Activated naive CD8-positive, alpha-beta T cell treated with anti-CD3 and anti-CD28 coated beads for 36 hours (primary cell): Measurements from ENCODE around the gene TRPC4AP. TPM values are rescaled to one million over a fixed set of nuclear protein-coding genes. Genes with fewer than 3 reads are reported as not detected.

Experiments used
- DNase-seq: peaks from one replicate; pipeline ENCODE4 v3.0.0; 2021
- H3K27ac Mint-ChIP-seq: one replicate; pipeline ENCODE4 v1.8.0; 2022; ENCODE audit warnings: mild to moderate bottlenecking, moderate library complexity, mixed read lengths
- H3K27me3 Mint-ChIP-seq: one replicate; pipeline ENCODE4 v1.8.0; 2022; ENCODE audit warnings: mild to moderate bottlenecking, mixed read lengths
- H3K36me3 Mint-ChIP-seq: one replicate; pipeline ENCODE4 v1.8.0; 2021; ENCODE audit warnings: mild to moderate bottlenecking, mixed read lengths
- H3K4me1 Mint-ChIP-seq: one replicate; pipeline ENCODE4 v1.8.0; 2021; ENCODE audit warnings: mixed read lengths
- H3K4me3 Mint-ChIP-seq: one replicate; pipeline ENCODE4 v1.8.0; 2022; ENCODE audit warnings: mild to moderate bottlenecking, moderate library complexity, mixed read lengths
- H3K9me3 Mint-ChIP-seq: one replicate; pipeline ENCODE4 v1.8.0; 2022; ENCODE audit warnings: mixed read lengths
- total RNA-seq, 2 experiments: library from RNA; stranded (reverse); gene quantifications; one replicate each; pipeline ENCODE4 v1.2.3, GENCODE V29; 2021

Gene TRPC4AP
- total RNA-seq, 2 experiments from 2014 or later, result 39.6 to 43.1 TPM

GRCh38 chr20:35008411-35009342 lies 83.9 kb downstream of the TRPC4AP start:
- Mint-ChIP-seq H3K9me3 (no peaks in the 10 kb centered on the region), H3K4me1 (no peaks in the 10 kb centered on the region), H3K4me3 (no peak overlapping the region), H3K27ac (no peak overlapping the region), H3K27me3 (no peaks in the 10 kb centered on the region), H3K36me3 (peaks cover 12% of the 10 kb centered on the region)
- DNase-seq, result no peak

GRCh38 chr20:35007891-35008290 lies 84.7 kb downstream of the TRPC4AP start:
- H3K9me3 Mint-ChIP-seq, result no peaks in the 10 kb centered on the region
- no peak for DNase-seq
- H3K27me3 Mint-ChIP-seq, result no peaks in the 10 kb centered on the region
- no peak overlapping the region for H3K4me3 Mint-ChIP-seq
- no peaks in the 10 kb centered on the region for H3K4me1 Mint-ChIP-seq
- no peak overlapping the region for H3K27ac Mint-ChIP-seq
- peaks cover 12% of the 10 kb centered on the region for H3K36me3 Mint-ChIP-seq

- H3K27ac Mint-ChIP-seq, result no peak overlapping the region
- peaks cover 12% of the 10 kb centered on the region for H3K36me3 Mint-ChIP-seq
Measured at GRCh38 chr20:35007413-35007812, 85.2 kb downstream of the TRPC4AP start.

GRCh38 chr20:35006531-35006971 lies 86.1 kb downstream of the TRPC4AP start:
- H3K9me3 Mint-ChIP-seq, result no peaks in the 10 kb centered on the region
- no peaks in the 10 kb centered on the region for H3K4me1 Mint-ChIP-seq
- H3K27me3 Mint-ChIP-seq, result no peaks in the 10 kb centered on the region
- H3K4me3 Mint-ChIP-seq, result no peak overlapping the region
- no peak for DNase-seq
- peaks cover 9% of the 10 kb centered on the region for H3K36me3 Mint-ChIP-seq
- H3K27ac Mint-ChIP-seq, result no peak overlapping the region

More at GRCh38 chr20:35007413-35007812, 85.2 kb downstream of the TRPC4AP start:
- Mint-ChIP-seq H3K4me1 (no peaks in the 10 kb centered on the region), H3K9me3 (no peaks in the 10 kb centered on the region), H3K27me3 (no peaks in the 10 kb centered on the region), H3K4me3 (no peak overlapping the region)
- no peak for DNase-seq

- H3K9me3 Mint-ChIP-seq, result no peaks in the 10 kb centered on the region
Measured at GRCh38 chr20:35006009-35006408, 86.6 kb downstream of the TRPC4AP start.

GRCh38 chr20:35005463-35005961 lies 87.1 kb downstream of the TRPC4AP start:
- Mint-ChIP-seq H3K36me3 (peaks cover 12% of the 10 kb centered on the region), H3K4me3 (no peak overlapping the region), H3K27me3 (no peaks in the 10 kb centered on the region), H3K9me3 (no peaks in the 10 kb centered on the region), H3K4me1 (no peaks in the 10 kb centered on the region), H3K27ac (no peak overlapping the region)
- no peak for DNase-seq

More at GRCh38 chr20:35006009-35006408, 86.6 kb downstream of the TRPC4AP start:
- H3K4me1 Mint-ChIP-seq, result no peaks in the 10 kb centered on the region
- no peaks in the 10 kb centered on the region for H3K27me3 Mint-ChIP-seq
- peaks cover 9% of the 10 kb centered on the region for H3K36me3 Mint-ChIP-seq
- DNase-seq, result no peak
- H3K27ac Mint-ChIP-seq, result no peak overlapping the region
- H3K4me3 Mint-ChIP-seq, result no peak overlapping the region

- Mint-ChIP-seq H3K4me3 (no peak overlapping the region), H3K4me1 (no peaks in the 10 kb centered on the region), H3K36me3 (peaks cover 12% of the 10 kb centered on the region), H3K9me3 (no peaks in the 10 kb centered on the region), H3K27me3 (no peaks in the 10 kb centered on the region), H3K27ac (no peak overlapping the region)
- DNase-seq, result no peak
Measured at GRCh38 chr20:35004749-35005462, 87.7 kb downstream of the TRPC4AP start.

GRCh38 chr20:35004051-35004725 lies 88.4 kb downstream of the TRPC4AP start:
- no peaks in the 10 kb centered on the region for H3K27me3 Mint-ChIP-seq
- no peak for DNase-seq
- H3K9me3 Mint-ChIP-seq, result no peaks in the 10 kb centered on the region
- H3K27ac Mint-ChIP-seq, result no peak overlapping the region
- no peaks in the 10 kb centered on the region for H3K4me1 Mint-ChIP-seq
- peaks cover 11% of the 10 kb centered on the region for H3K36me3 Mint-ChIP-seq
- no peak overlapping the region for H3K4me3 Mint-ChIP-seq

GRCh38 chr20:35003211-35004031 lies 89.2 kb downstream of the TRPC4AP start:
- Mint-ChIP-seq H3K27me3 (no peaks in the 10 kb centered on the region), H3K4me3 (no peak overlapping the region), H3K27ac (no peak overlapping the region), H3K36me3 (peaks cover 12% of the 10 kb centered on the region), H3K9me3 (no peaks in the 10 kb centered on the region), H3K4me1 (no peaks in the 10 kb centered on the region)
- DNase-seq, result no peak

GRCh38 chr20:35002426-35003210 lies 90.0 kb downstream of the TRPC4AP start:
- DNase-seq, result no peak
- Mint-ChIP-seq H3K27ac (no peak overlapping the region), H3K4me3 (no peak overlapping the region), H3K4me1 (no peaks in the 10 kb centered on the region), H3K36me3 (peaks cover 13% of the 10 kb centered on the region), H3K9me3 (no peaks in the 10 kb centered on the region), H3K27me3 (no peaks in the 10 kb centered on the region)

- no peaks in the 10 kb centered on the region for H3K4me1 Mint-ChIP-seq
- no peak for DNase-seq
- peaks cover 15% of the 10 kb centered on the region for H3K36me3 Mint-ChIP-seq
- no peaks in the 10 kb centered on the region for H3K27me3 Mint-ChIP-seq
- no peak overlapping the region for H3K27ac Mint-ChIP-seq
- H3K9me3 Mint-ChIP-seq, result no peaks in the 10 kb centered on the region
- no peak overlapping the region for H3K4me3 Mint-ChIP-seq
Measured at GRCh38 chr20:35001596-35002362, 90.8 kb downstream of the TRPC4AP start.

GRCh38 chr20:35000922-35001595 lies 91.5 kb downstream of the TRPC4AP start:
- Mint-ChIP-seq H3K27me3 (no peaks in the 10 kb centered on the region), H3K4me1 (no peaks in the 10 kb centered on the region), H3K36me3 (peaks cover 14% of the 10 kb centered on the region), H3K9me3 (no peaks in the 10 kb centered on the region), H3K27ac (no peak overlapping the region), H3K4me3 (no peak overlapping the region)
- no peak for DNase-seq
